Measurements from ENCODE around the gene NRG3.

GRCh38 chr10:81876253-81877077 is 1.5 kb downstream of the NRG3 start:
- TF ChIP-seq EZH2 (IDR thresholded peaks at IDR 0.05; ENCODE audit: low read length, missing control alignments), result no peak
- TF ChIP-seq CTCF (conservative IDR thresholded peaks at IDR 0.05 in 1 of 2, IDR thresholded peaks at IDR 0.05 in 1 of 2; ENCODE audit: low read depth in 1 of 2, low read length in 2 of 2), result no peak

All from fibroblast of lung (primary cell).